Endodermal cell (in vitro differentiated cells): ENCODE measurements around the gene RINL. TPM values are rescaled to one million over a fixed set of nuclear protein-coding genes. Genes with fewer than 3 reads are reported as not detected.
A peak's percentile ranks its signal among the peaks of the same experiment; 100 is the strongest.

ENCODE experiments used
- DNase-seq: peaks from one replicate; pipeline ENCODE4 v3.0.0-alpha.2; 2017
- H3K27ac ChIP-seq: 2 replicates; pipeline ENCODE4 v1.5.1; 2013; ENCODE audit warnings: mild to moderate bottlenecking, low read depth, low read length, moderate library complexity
- H3K27me3 ChIP-seq: 2 replicates; pipeline ENCODE4 v1.6.1; 2013; ENCODE audit warnings: mild to moderate bottlenecking, low read length, moderate library complexity; ENCODE audit not compliant: insufficient read depth, control insufficient read depth, poor library complexity, severe bottlenecking
- H3K36me3 ChIP-seq: 2 replicates; pipeline ENCODE4 v1.7.0; 2013; ENCODE audit warnings: mild to moderate bottlenecking, low read length, moderate library complexity; ENCODE audit not compliant: control insufficient read depth, insufficient read depth
- H3K4me1 ChIP-seq: one replicate; pipeline ENCODE4 v1.7.0; 2013; ENCODE audit warnings: low read length; ENCODE audit not compliant: control insufficient read depth, insufficient read depth
- H3K4me3 ChIP-seq: 2 replicates; pipeline ENCODE4 v1.5.1; 2013; ENCODE audit warnings: mild to moderate bottlenecking, low read length, moderate library complexity
- H3K9ac ChIP-seq: 2 replicates; pipeline ENCODE4 v1.6.1; 2013; ENCODE audit warnings: mild to moderate bottlenecking, low read length, moderate library complexity; ENCODE audit not compliant: poor library complexity, severe bottlenecking; ENCODE audit errors: extremely low read depth
- H3K9me3 ChIP-seq: 2 replicates; pipeline ENCODE4 v1.6.1; 2013; ENCODE audit warnings: mild to moderate bottlenecking, low read length, moderate library complexity; ENCODE audit not compliant: control insufficient read depth
- H3K27ac Mint-ChIP-seq: 2 replicates; pipeline ENCODE4 v1.8.0; 2020; ENCODE audit warnings: mixed read lengths
- H3K27me3 Mint-ChIP-seq: 2 replicates; pipeline ENCODE4 v1.8.0; 2021; ENCODE audit warnings: mild to moderate bottlenecking, mixed read lengths; ENCODE audit not compliant: insufficient read depth
- H3K36me3 Mint-ChIP-seq: 2 replicates; pipeline ENCODE4 v1.8.0; 2020; ENCODE audit warnings: low read depth, mixed read lengths
- H3K4me1 Mint-ChIP-seq: 2 replicates; pipeline ENCODE4 v1.8.0; 2020; ENCODE audit warnings: mixed read lengths
- H3K4me3 Mint-ChIP-seq: 2 replicates; pipeline ENCODE4 v1.8.0; 2020; ENCODE audit warnings: mild to moderate bottlenecking, moderate library complexity, mixed read lengths
- H3K9me3 Mint-ChIP-seq: 2 replicates; pipeline ENCODE4 v1.8.0; 2020; ENCODE audit warnings: mild to moderate bottlenecking, mixed read lengths
- WGBS, 2 experiments: methylation state at CpG; one replicate each; pipeline versions ENCODE4 v1.1.5 to v1.1.7; 2013; ENCODE audit warnings: missing lambda C conversion rate in 2 of 2, mixed read lengths in 1 of 2; ENCODE audit not compliant: insufficient coverage in 1 of 2, insufficient read length in 1 of 2; 5-methylcytosine and 5-hydroxymethylcytosine counted together
- total RNA-seq, 2 donors: library from RNA; stranded (reverse); fragmentation: NEBNext Ultra II Directional in 1 of 2; extraction: Animal tissue kit (Norgen Biotek cat#: 25700) in 1 of 2; gene quantifications; 2 replicates in 1 of 2; 3 replicates in 1 of 2; pipeline ENCODE4 v1.2.1, GENCODE V29; 2021
- TF ChIP-seq, protein P1 (sequence below): fragments of 200-600 bp; sonication (generic); conservative IDR thresholded peaks from 2 replicates; pipeline ENCODE4 v1.5.0; 2021; ENCODE audit warnings: antibody characterized with exemption, mild to moderate bottlenecking

Gene RINL
- total RNA-seq, 2 donors from 2014 or later: 4.8 to 6.7 TPM

DNA sequence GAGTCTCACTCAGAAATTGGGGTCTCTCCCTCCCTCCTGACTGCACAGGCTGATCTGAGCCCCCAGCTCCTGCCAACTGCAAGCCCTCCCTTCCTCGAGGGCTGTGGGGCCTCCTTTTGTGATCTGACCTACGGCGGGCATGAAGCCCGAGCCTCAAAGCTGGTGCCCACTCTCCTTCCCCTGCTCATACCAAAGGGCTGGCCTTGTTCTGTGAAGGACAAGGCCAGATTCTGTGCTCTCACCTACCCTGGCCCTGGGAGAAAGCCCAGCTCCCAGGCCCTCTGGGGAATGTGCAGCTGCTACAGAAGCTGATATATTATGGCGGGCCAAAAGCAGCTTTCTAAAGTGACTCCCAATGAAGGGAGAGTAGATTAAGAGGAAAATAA, 37.5 kb downstream of the RINL start:
- Mint-ChIP-seq H3K36me3 (peaks cover 96% of the 10 kb centered on the region), H3K27me3 (no peaks in the 10 kb centered on the region), H3K4me1 (peaks cover 2% of the 10 kb centered on the region), H3K9me3 (no peaks in the 10 kb centered on the region), H3K27ac (peak overlapping the region; percentile 55), H3K4me3 (no peak overlapping the region)
- TF ChIP-seq, protein P1, sequence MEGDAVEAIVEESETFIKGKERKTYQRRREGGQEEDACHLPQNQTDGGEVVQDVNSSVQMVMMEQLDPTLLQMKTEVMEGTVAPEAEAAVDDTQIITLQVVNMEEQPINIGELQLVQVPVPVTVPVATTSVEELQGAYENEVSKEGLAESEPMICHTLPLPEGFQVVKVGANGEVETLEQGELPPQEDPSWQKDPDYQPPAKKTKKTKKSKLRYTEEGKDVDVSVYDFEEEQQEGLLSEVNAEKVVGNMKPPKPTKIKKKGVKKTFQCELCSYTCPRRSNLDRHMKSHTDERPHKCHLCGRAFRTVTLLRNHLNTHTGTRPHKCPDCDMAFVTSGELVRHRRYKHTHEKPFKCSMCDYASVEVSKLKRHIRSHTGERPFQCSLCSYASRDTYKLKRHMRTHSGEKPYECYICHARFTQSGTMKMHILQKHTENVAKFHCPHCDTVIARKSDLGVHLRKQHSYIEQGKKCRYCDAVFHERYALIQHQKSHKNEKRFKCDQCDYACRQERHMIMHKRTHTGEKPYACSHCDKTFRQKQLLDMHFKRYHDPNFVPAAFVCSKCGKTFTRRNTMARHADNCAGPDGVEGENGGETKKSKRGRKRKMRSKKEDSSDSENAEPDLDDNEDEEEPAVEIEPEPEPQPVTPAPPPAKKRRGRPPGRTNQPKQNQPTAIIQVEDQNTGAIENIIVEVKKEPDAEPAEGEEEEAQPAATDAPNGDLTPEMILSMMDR: no peak
- Histone ChIP-seq H3K27ac (no peak overlapping the region), H3K4me3 (no peak overlapping the region), H3K9ac (no peak overlapping the region), H3K4me1 (no peaks in the 10 kb centered on the region), H3K36me3 (peaks cover 98% of the 10 kb centered on the region), H3K9me3 (no peaks in the 10 kb centered on the region), H3K27me3 (no peaks in the 10 kb centered on the region)
- WGBS, 2 experiments: 94 to 98% methylated on average over 5 of the region's 5 CpGs
- DNase-seq: no peak

DNA sequence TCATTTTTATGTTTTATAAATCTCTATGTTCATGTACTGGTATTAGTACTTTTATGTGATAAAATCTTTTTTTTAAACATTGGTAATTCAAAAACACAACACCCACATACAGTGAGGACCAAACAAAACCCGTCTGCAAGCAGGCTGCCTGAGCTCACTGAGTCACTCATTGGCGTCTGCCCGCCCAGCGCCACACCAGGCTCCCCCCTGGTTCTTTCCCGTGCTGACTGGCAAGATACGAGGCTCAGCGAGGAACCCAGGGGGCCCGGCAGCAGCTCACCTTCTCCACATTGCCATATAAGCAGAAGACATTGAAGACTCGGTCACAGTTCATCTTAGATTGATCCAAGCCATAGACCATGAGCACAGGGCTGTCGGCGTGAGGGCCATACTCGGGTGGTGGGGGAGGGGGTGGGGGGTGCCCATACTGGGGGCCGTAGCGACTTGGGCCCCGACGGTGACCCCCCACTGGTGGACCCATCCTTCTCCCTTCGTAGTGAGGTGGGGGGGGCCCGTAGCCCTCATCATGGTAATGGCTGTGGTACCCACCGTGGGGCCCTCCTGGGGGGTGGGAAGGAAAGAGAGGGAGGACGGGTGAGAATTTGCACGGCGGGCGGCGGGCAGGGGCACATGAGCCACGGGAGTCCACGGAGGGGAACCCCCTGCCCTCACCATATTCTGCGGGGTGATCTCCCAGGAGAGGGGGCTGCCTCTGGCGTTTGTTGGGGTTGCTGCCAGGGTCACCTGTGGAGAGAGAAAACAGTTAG, 38.1 kb downstream of the RINL start:
- Histone ChIP-seq H3K4me3 (no peak overlapping the region), H3K9me3 (no peaks in the 10 kb centered on the region), H3K4me1 (no peaks in the 10 kb centered on the region), H3K27me3 (no peaks in the 10 kb centered on the region), H3K36me3 (peaks cover 96% of the 10 kb centered on the region), H3K27ac (no peak overlapping the region), H3K9ac (no peak overlapping the region)
- H3K36me3 Mint-ChIP-seq: peaks cover 90% of the 10 kb centered on the region
- no peaks in the 10 kb centered on the region for H3K9me3 Mint-ChIP-seq
- peak overlapping the region; percentile 55 for H3K27ac Mint-ChIP-seq
- H3K27me3 Mint-ChIP-seq: no peaks in the 10 kb centered on the region
- DNase-seq: no peak
- TF ChIP-seq, protein P1: no peak
- 89 to 100% methylated on average over 3 to 26 of the region's 28 CpGs for WGBS, 2 experiments
- no peak overlapping the region for H3K4me3 Mint-ChIP-seq
- peaks cover 2% of the 10 kb centered on the region for H3K4me1 Mint-ChIP-seq

DNA sequence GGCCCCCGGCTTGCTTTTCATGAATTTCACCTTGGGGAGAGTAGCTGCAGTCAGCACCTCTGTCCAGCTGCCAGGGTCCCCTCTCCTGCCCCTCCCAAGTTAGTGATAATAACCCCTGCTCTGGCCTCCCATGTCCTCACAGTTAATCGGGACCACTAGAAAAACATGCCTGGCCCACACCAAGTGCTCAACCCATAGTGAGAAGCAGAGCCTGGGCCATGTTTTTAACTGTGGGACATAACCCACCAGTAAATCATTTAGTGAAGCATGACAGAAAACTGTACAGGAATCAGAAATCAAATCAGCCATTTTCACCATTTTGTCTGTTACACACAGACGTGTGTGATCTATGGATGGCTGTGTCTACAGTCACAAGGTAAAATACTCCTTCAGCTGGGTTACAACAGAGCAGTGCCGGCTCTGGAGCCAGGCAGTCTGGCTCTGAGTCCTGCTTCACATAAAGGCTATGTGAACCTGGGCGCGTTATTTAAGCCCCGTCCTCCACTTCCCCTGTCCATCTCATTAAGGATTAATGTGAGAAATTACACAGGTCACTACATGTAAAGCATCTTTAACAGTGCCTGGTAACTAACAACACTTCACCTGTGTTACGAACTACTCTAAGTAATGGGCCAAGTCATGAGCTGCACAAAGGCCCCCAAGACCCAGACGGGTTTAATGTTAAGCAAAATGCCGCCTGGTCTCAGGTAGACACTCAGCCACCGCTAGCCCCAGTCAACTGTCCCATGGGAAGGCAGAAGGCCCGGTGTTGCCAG, 38.9 kb downstream of the RINL start:
- peaks cover 88% of the 10 kb centered on the region for H3K36me3 ChIP-seq
- H3K4me1 ChIP-seq: no peaks in the 10 kb centered on the region
- Mint-ChIP-seq H3K4me3 (no peak overlapping the region), H3K9me3 (no peaks in the 10 kb centered on the region), H3K4me1 (peaks cover 2% of the 10 kb centered on the region), H3K27ac (peak overlapping the region; percentile 58), H3K36me3 (peaks cover 84% of the 10 kb centered on the region), H3K27me3 (no peaks in the 10 kb centered on the region)
- no peaks in the 10 kb centered on the region for H3K27me3 ChIP-seq
- no peak for DNase-seq
- H3K9ac ChIP-seq: no peak overlapping the region
- H3K27ac ChIP-seq: no peak overlapping the region
- TF ChIP-seq, protein P1: no peak
- 87 to 96% methylated on average over 9 to 12 of the region's 12 CpGs for WGBS, 2 experiments
- H3K4me3 ChIP-seq: no peak overlapping the region
- H3K9me3 ChIP-seq: no peaks in the 10 kb centered on the region
